ENCODE measurements around the gene CLDN6. TPM values are rescaled to one million over a fixed set of nuclear protein-coding genes. Genes with fewer than 3 reads are reported as not detected.

The CLDN6 gene
- not detected in 2 replicates for total RNA-seq (2022)
- Bru-seq, nascent RNA, result percentile 16 among the genes with signal in this experiment
- BruChase-seq, experiment 1, labeled RNA remaining after a 6-hour chase, result percentile 32 among the genes with signal in this experiment
- BruChase-seq, experiment 2, labeled RNA remaining after a 2-hour chase, result percentile 22 among the genes with signal in this experiment
- long read RNA-seq, partial matches to known transcripts, result 0 of 2 reads
- long read RNA-seq, other reads (novel, unspliced or antisense), result 2 of 2 reads

GRCh38 chr16:3017794-3018506 lies at the start of gene CLDN6:
TSS of gene CLDN6 (minus strand) at chr16:3018183. CDS start at chr16:3016021, 2,162 bp downstream.
- no peaks in the 10 kb centered on the region for H3K27me3 Mint-ChIP-seq (ENCODE audit: insufficient read depth, unreplicated experiment)
- ChIA-PET CTCF (interaction anchor here (0.7 to 5.1 kb wide), 2 partner anchors 14 to 131 kb away, joined by 3 to 28 read pairs; no protein-coding TSS in a partner anchor), POLR2A (interaction anchor here (1.3 kb wide), 1 partner anchor 12 kb away, joined by 4 read pairs; no protein-coding TSS in a partner anchor)
- H3K4me3 Mint-ChIP-seq (ENCODE audit: unreplicated experiment), result no peak within 1 kb of the TSS
- H3K4me1 Mint-ChIP-seq (ENCODE audit: insufficient read depth, unreplicated experiment), result peaks cover 15% of the 10 kb centered on the region
- no TSS peak for BruUV-seq (replicated peaks)
- no peak for TF ChIP-seq CTCF (IDR thresholded peaks at IDR 0.05; ENCODE audit: unreplicated experiment)
- H3K27ac Mint-ChIP-seq (ENCODE audit: low read depth, unreplicated experiment), result no peak within 1 kb of the TSS
- peaks cover 12% of the 10 kb centered on the region for H3K36me3 Mint-ChIP-seq (ENCODE audit: insufficient read depth, unreplicated experiment)
- intact Hi-C loops (cut with micrococcal nuclease), result no loop called here
- no peak for DNase-seq (ENCODE audit: unreplicated experiment)
- H3K9me3 Mint-ChIP-seq (ENCODE audit: unreplicated experiment), result no peaks in the 10 kb centered on the region

GRCh38 chr16:3066440-3066748 lies 48.4 kb upstream of the CLDN6 start:
- CTCF ChIA-PET, result interaction anchor here (0.9 to 1.0 kb wide), 2 partner anchors 35 to 63 kb away, joined by 3 to 5 read pairs; no protein-coding TSS in a partner anchor
- no peaks in the 10 kb centered on the region for H3K36me3 Mint-ChIP-seq (ENCODE audit: insufficient read depth, unreplicated experiment)
- POLR2A ChIA-PET, result no interaction called here
- TF ChIP-seq CTCF (IDR thresholded peaks at IDR 0.05; ENCODE audit: unreplicated experiment), result no peak
- DNase-seq (ENCODE audit: unreplicated experiment), result no peak
- H3K27me3 Mint-ChIP-seq (ENCODE audit: insufficient read depth, unreplicated experiment), result no peaks in the 10 kb centered on the region
- intact Hi-C loops (cut with micrococcal nuclease), result no loop called here
- no peak overlapping the region for H3K4me3 Mint-ChIP-seq (ENCODE audit: unreplicated experiment)
- no TSS peak for BruUV-seq (replicated peaks)
- peaks cover 11% of the 10 kb centered on the region for H3K4me1 Mint-ChIP-seq (ENCODE audit: insufficient read depth, unreplicated experiment)
- no peak overlapping the region for H3K27ac Mint-ChIP-seq (ENCODE audit: low read depth, unreplicated experiment)
- H3K9me3 Mint-ChIP-seq (ENCODE audit: unreplicated experiment), result no peaks in the 10 kb centered on the region

GRCh38 chr16:3065742-3066439 lies 47.9 kb upstream of the CLDN6 start:
- no peak for DNase-seq (ENCODE audit: unreplicated experiment)
- no peak for TF ChIP-seq CTCF (IDR thresholded peaks at IDR 0.05; ENCODE audit: unreplicated experiment)

More at GRCh38 chr16:3065742-3066439, 47.9 kb upstream of the CLDN6 start:
- Mint-ChIP-seq H3K4me3 (ENCODE audit: unreplicated experiment) (peak overlapping the region; percentile 64), H3K36me3 (ENCODE audit: insufficient read depth, unreplicated experiment) (no peaks in the 10 kb centered on the region), H3K27ac (ENCODE audit: low read depth, unreplicated experiment) (peak overlapping the region; percentile 93), H3K9me3 (ENCODE audit: unreplicated experiment) (no peaks in the 10 kb centered on the region), H3K4me1 (ENCODE audit: insufficient read depth, unreplicated experiment) (peaks cover 11% of the 10 kb centered on the region), H3K27me3 (ENCODE audit: insufficient read depth, unreplicated experiment) (no peaks in the 10 kb centered on the region)
- no TSS peak for BruUV-seq (replicated peaks)
- CTCF ChIA-PET, result no interaction called here
- intact Hi-C loops (cut with micrococcal nuclease), result no loop called here
- POLR2A ChIA-PET, result interaction anchor here (0.6 to 1.3 kb wide), 2 partner anchors 69 to 97 kb away, joined by 3 to 5 read pairs; partner anchors contain the start of gene ZNF213
